HepG2 (cell line): ENCODE data around the gene WASF1. TPM values are rescaled to one million over a fixed set of nuclear protein-coding genes. Genes with fewer than 3 reads are reported as not detected.

Experiments used
- ATAC-seq: fragments of 200-7000 bp; cut with Tn5 transposase; 3 replicates; pipeline ENCODE4 v1.9.1; 2020; ENCODE audit warnings: mild to moderate bottlenecking, moderate library complexity
- Bru-seq: library from RNA; stranded (reverse); fragments of 400-500 nt; gene quantifications from one replicate; lab custom pipeline; 2021; lab: Mats Ljungman, UMichigan
- BruChase-seq, 2 experiments: library from RNA; stranded (reverse); fragments of 400-500 nt; gene quantifications; one replicate each; lab custom pipeline; 2021; lab: Mats Ljungman, UMichigan
- BruUV-seq: library from RNA; stranded (reverse); fragments of 400-500 nt; replicated peaks from 2 replicates; lab custom pipeline; 2021; lab: Mats Ljungman, UMichigan
- CTCF ChIA-PET: fragments of 300-600 bp; formaldehyde crosslinking; extraction: SDS; loops from one replicate; lab custom pipeline; 2021; ENCODE audit warnings: low total read pairs, inconsistent platforms, low intra/inter-chr PET ratio; lab: Yijun Ruan, JAX
- POLR2A ChIA-PET: fragments of 350-600 bp; sonication (Branson Sonifier 250); formaldehyde crosslinking; loops from one replicate; lab custom pipeline; 2020; ENCODE audit warnings: antibody characterized with exemption, inconsistent platforms; lab: Yijun Ruan, JAX
- DNase-seq: peaks from one replicate; pipeline ENCODE4 v3.0.0-alpha.2; 2015; ENCODE audit warnings: low spot score
- FAIRE-seq: peaks from 3 replicates; lab custom pipeline; 2011; peaks lifted over from hg19 to GRCh38; lab: Jason Lieb, UNC
- H2AFZ ChIP-seq: one replicate; pipeline ENCODE4 v1.6.1; 2011; ENCODE audit warnings: low read length, inconsistent platforms
- H3K27ac ChIP-seq: fragments of 300-600 bp; 3 replicates; pipeline ENCODE4 v1.8.0; 2011; ENCODE audit warnings: mixed run types, mild to moderate bottlenecking, mixed read lengths, low read length, inconsistent platforms; ENCODE audit not compliant: insufficient read depth; ENCODE audit errors: extremely low read length
- H3K27me3 ChIP-seq, 2 experiments: fragments of 200-600 bp in 1 of 2; 2 replicates in 1 of 2; 3 replicates in 1 of 2; pipeline versions ENCODE4 v1.6.0 to v1.8.0; 2011; ENCODE audit warnings: low read length in 2 of 2, mild to moderate bottlenecking in 2 of 2, moderate library complexity in 2 of 2, inconsistent platforms in 1 of 2; ENCODE audit not compliant: insufficient read depth in 2 of 2, control insufficient read depth in 1 of 2
- H3K36me3 ChIP-seq, 2 experiments: fragments of 200-600 bp in 1 of 2; replicated peaks in 1 of 2; 2 replicates in 1 of 2; 3 replicates in 1 of 2; pipeline versions ENCODE4 v1.5.1 to v1.8.0; 2011; ENCODE audit warnings: low read length in 2 of 2, inconsistent platforms in 1 of 2; ENCODE audit not compliant: insufficient read depth in 2 of 2, control insufficient read depth in 1 of 2
- H3K4me1 ChIP-seq: 2 replicates; pipeline ENCODE4 v1.5.1; 2012; ENCODE audit warnings: low read length, inconsistent platforms; ENCODE audit not compliant: insufficient read depth
- H3K4me2 ChIP-seq: 2 replicates; pipeline ENCODE4 v1.6.0; 2011; ENCODE audit warnings: low read depth, low read length, inconsistent platforms
- H3K4me3 ChIP-seq, 3 experiments: fragments of 200-600 bp in 1 of 3; sonication (generic), shearing (Covaris generic) in 1 of 3; replicated peaks in 1 of 3; 2 replicates each; pipeline ENCODE4 v1.5.1; 2011 to 2016; ENCODE audit warnings: low read length in 3 of 3, inconsistent platforms in 2 of 3, low read depth in 2 of 3, mild to moderate bottlenecking in 2 of 3, control low read depth in 1 of 3, mixed read lengths in 1 of 3; ENCODE audit not compliant: insufficient read depth in 1 of 3
- H3K79me2 ChIP-seq: one replicate; pipeline ENCODE4 v1.6.1; 2011; ENCODE audit warnings: low read length, inconsistent platforms; ENCODE audit not compliant: insufficient read depth
- H3K9ac ChIP-seq: 2 replicates; pipeline ENCODE4 v1.6.0; 2011; ENCODE audit warnings: mild to moderate bottlenecking, low read depth, low read length, inconsistent platforms; ENCODE audit not compliant: insufficient read depth
- H3K9me3 ChIP-seq: 2 replicates; pipeline ENCODE4 v1.5.1; 2012; ENCODE audit warnings: mild to moderate bottlenecking, low read length
- H4K20me1 ChIP-seq: 2 replicates; pipeline ENCODE4 v1.6.0; 2011; ENCODE audit warnings: inconsistent platforms, mild to moderate bottlenecking, low read length, moderate library complexity; ENCODE audit not compliant: insufficient read depth
- AGO1 ChIP-seq: fragments of 200-400 bp; formaldehyde crosslinking; IDR thresholded peaks from 2 replicates; pipeline ENCODE4 v1.6.1; 2017; ENCODE audit warnings: mild to moderate bottlenecking, low read depth, low read length, moderate library complexity; ENCODE audit not compliant: poor library complexity, severe bottlenecking
- BORCS8-MEF2B ChIP-seq: sonication (generic); formaldehyde crosslinking; IDR thresholded peaks from 2 replicates; pipeline ENCODE4 v1.8.0; 2022; ENCODE audit warnings: mild to moderate bottlenecking, missing genetic modification reagents
- DNMT3B ChIP-seq: conservative IDR thresholded peaks from 2 replicates; pipeline ENCODE4 v1.6.1; 2016; ENCODE audit warnings: missing biosample characterization, control low read depth
- MLLT10 ChIP-seq: sonication (generic); formaldehyde crosslinking; IDR thresholded peaks from 2 replicates; pipeline ENCODE4 v1.4.0; 2020; ENCODE audit warnings: missing genetic modification reagents
- NFIC ChIP-seq: IDR thresholded peaks from 2 replicates; pipeline ENCODE4 v1.6.1; 2012; ENCODE audit warnings: mild to moderate bottlenecking, low read length, inconsistent platforms
- TAF1 ChIP-seq: sonication (generic); formaldehyde crosslinking; IDR thresholded peaks from 2 replicates; pipeline ENCODE4 v1.4.0; 2020; ENCODE audit warnings: missing genetic modification reagents
- ZNF496 ChIP-seq: sonication (generic); formaldehyde crosslinking; IDR thresholded peaks from 2 replicates; pipeline ENCODE4 v1.8.1; 2023; ENCODE audit warnings: mild to moderate bottlenecking, moderate library complexity, missing genetic modification reagents; ENCODE audit not compliant: insufficient replicate concordance
- ZNF770 ChIP-seq: sonication (generic); formaldehyde crosslinking; IDR thresholded peaks from 2 replicates; pipeline ENCODE4 v1.5.0; 2020; ENCODE audit warnings: mild to moderate bottlenecking, missing genetic modification reagents
- ZNF782 ChIP-seq: sonication (generic); formaldehyde crosslinking; IDR thresholded peaks from 2 replicates; pipeline ENCODE4 v1.4.0; 2020; ENCODE audit warnings: missing genetic modification reagents, mild to moderate bottlenecking, borderline replicate concordance
- WGBS: methylation state at CpG from one replicate; pipeline ENCODE4 v1.1.6; 2017; ENCODE audit warnings: low lambda C conversion rate; 5-methylcytosine and 5-hydroxymethylcytosine counted together
- in situ Hi-C: cut with HindIII; loops from 2 replicates; pipeline ENCODE4 v1.10.0; 2017; ENCODE audit warnings: low pct_unique_long_range_greater_than_20kb; ENCODE audit not compliant: extremely low pct_ligation_motif_present
- intact Hi-C: fragments of 100-400 bp; cut with micrococcal nuclease; formaldehyde crosslinking; loops from one replicate; pipeline ENCODE4 v1.10.0; 2022; ENCODE audit not compliant: unreplicated experiment
- long read RNA-seq, 2 experiments: library from RNA in 1 of 2; library from polyadenylated mRNA in 1 of 2; stranded (forward) in 1 of 2; unstranded in 1 of 2; transcript quantifications; one replicate each; pipeline ENCODE4 v2.0.0, GENCODE V29; 2019 to 2022
- polyA minus RNA-seq, 3 experiments: library from RNA; depleted of rRNA, polyadenylated mRNA; stranded (reverse); fragments of >200 nt; gene quantifications; 2 replicates each; pipeline ENCODE4 v1.2.3, GENCODE V29; 2011; ENCODE audit warnings: low replicate concordance in 1 of 3
- polyA plus RNA-seq, 8 experiments: library from polyadenylated mRNA; depleted of rRNA in 3 of 8; stranded (reverse) in 7 of 8; unstranded in 1 of 8; fragments of >200 nt; fragmentation: Illumina TruSeq in 4 of 8; extraction: Trizol in 4 of 8; gene quantifications; 2 replicates each; pipeline versions ENCODE4 v1.2.1 to v1.2.3, GENCODE V29; 2011 to 2016; ENCODE audit warnings: low read depth in 4 of 8, missing spikeins in 1 of 8, mixed read lengths in 1 of 8; ENCODE audit not compliant: insufficient read depth in 1 of 8
- total RNA-seq, 5 experiments: library from RNA; depleted of rRNA; stranded (reverse); fragments of >200 nt; fragmentation: Illumina TruSeq; extraction: Trizol; gene quantifications; 2 replicates each; pipeline ENCODE4 v1.2.3, GENCODE V29; 2016; ENCODE audit warnings: low read depth in 1 of 5
- TF ChIP-seq, protein P1 (sequence below): sonication (generic); formaldehyde crosslinking; IDR thresholded peaks from 2 replicates; pipeline ENCODE4 v1.4.0; 2020; ENCODE audit warnings: missing genetic modification reagents, borderline replicate concordance
- TF ChIP-seq, protein P2 (sequence below): sonication (generic); formaldehyde crosslinking; IDR thresholded peaks from 2 replicates; pipeline ENCODE4 v1.8.0; 2022; ENCODE audit warnings: mild to moderate bottlenecking, missing genetic modification reagents, borderline replicate concordance

Gene WASF1
- total RNA-seq (2016; rRNA removed; fragmentation: Illumina TruSeq; extraction: Trizol) (8.5 and 10.3 TPM in 2 replicates), polyA plus RNA-seq (2011; rRNA removed) (13.2 and 17.3 TPM in 2 replicates), polyA minus RNA-seq (2011; rRNA and poly(A)+ RNA removed; ENCODE audit: low replicate concordance) (10.3 and 19.8 TPM in 2 replicates), Bru-seq, nascent RNA (percentile 76 among the genes with signal in this experiment), BruChase-seq, experiment 1, labeled RNA remaining after a 6-hour chase (percentile 67 among the genes with signal in this experiment), BruChase-seq, experiment 2, labeled RNA remaining after a 2-hour chase (percentile 71 among the genes with signal in this experiment)
- total RNA-seq (2016; cell fraction: cytosol; rRNA removed; fragmentation: Illumina TruSeq; extraction: Trizol; ENCODE audit: low read depth) = 4.4 and 5.6 TPM in 2 replicates
- 9.8 and 10.3 TPM in 2 replicates for total RNA-seq (2016; cell fraction: insoluble cytoplasmic fraction; rRNA removed; fragmentation: Illumina TruSeq; extraction: Trizol)
- 13.2 and 15.5 TPM in 2 replicates for total RNA-seq (2016; cell fraction: membrane; rRNA removed; fragmentation: Illumina TruSeq; extraction: Trizol)
- 10.3 and 13.5 TPM in 2 replicates for total RNA-seq (2016; cell fraction: nucleus; rRNA removed; fragmentation: Illumina TruSeq; extraction: Trizol)
- polyA plus RNA-seq (2011; cell fraction: cytosol; rRNA removed) = 15.8 and 16.2 TPM in 2 replicates
- polyA plus RNA-seq (2011; cell fraction: nucleus; rRNA removed) = 9.5 and 9.9 TPM in 2 replicates
- polyA plus RNA-seq (2012) = 13.4 and 13.8 TPM in 2 replicates
- 7.7 and 10.5 TPM in 2 replicates for polyA plus RNA-seq (2016; cell fraction: cytosol; fragmentation: Illumina TruSeq; extraction: Trizol; ENCODE audit: low read depth)
- 17.6 and 22.7 TPM in 2 replicates for polyA plus RNA-seq (2016; cell fraction: insoluble cytoplasmic fraction; fragmentation: Illumina TruSeq; extraction: Trizol; ENCODE audit: low read depth)
- polyA plus RNA-seq (2016; cell fraction: membrane; fragmentation: Illumina TruSeq; extraction: Trizol; ENCODE audit: low read depth) = 20.6 and 21.7 TPM in 2 replicates
- 20.4 TPM in 2 replicates for polyA plus RNA-seq (2016; cell fraction: nucleus; fragmentation: Illumina TruSeq; extraction: Trizol; ENCODE audit: insufficient read depth, low read depth)
- 4.6 and 5.2 TPM in 2 replicates for polyA minus RNA-seq (2011; cell fraction: cytosol; rRNA and poly(A)+ RNA removed)
- polyA minus RNA-seq (2011; cell fraction: nucleus; rRNA and poly(A)+ RNA removed) = 17.9 and 21.6 TPM in 2 replicates
- long read RNA-seq, experiment 1, partial matches to known transcripts = 3 of 13 reads
- long read RNA-seq, experiment 1, other reads (novel, unspliced or antisense) = 6 of 13 reads
- long read RNA-seq, experiment 2, partial matches to known transcripts = 10 of 16 reads
- long read RNA-seq, experiment 2, other reads (novel, unspliced or antisense) = 4 of 16 reads

DNA sequence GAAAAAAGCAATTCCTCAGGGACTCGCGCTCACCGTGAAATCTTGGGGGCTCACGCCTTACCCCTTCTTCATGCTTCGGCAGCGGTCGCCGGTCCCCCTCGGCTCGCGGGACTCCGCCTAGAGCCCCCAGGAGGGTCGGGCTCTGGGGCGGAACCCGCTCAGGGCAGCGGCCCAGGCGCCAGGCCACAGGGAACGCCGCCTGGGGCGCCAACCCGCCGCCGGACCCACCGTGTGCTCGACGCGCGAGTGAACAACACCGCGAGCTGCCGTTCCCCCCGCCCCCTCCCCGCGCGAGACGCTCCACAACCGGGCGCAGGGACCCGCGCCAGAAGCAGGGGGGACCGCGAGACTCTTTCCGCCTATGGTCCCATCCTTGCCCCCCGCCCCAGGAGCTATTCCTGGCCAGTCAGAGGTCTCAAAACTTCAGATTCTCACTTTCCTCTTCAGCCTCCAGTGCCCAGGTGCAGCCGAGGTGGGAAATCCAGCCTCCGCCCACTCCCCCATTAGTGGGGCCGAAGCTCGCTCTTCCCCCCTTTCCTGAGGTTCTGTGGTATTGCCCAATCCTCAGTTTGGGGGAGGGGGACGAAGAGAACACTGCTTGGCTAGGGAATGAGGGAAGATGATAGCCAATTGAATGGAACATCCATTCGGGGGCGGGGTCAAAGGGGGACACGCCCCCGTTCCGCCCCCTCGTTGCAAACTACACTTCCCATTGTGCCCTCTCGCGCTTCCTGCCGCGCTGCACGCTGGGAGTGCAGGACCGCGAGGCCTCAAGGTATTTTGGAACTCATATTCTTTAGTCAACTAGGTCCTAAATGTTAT, at the start of gene WASF1:
WASF1 (minus strand) TSS at position 265 of the 822 bp plus-strand sequence. CDS start 52,069 bp downstream, outside the sequence.
- under 1% methylated on average over 20 of the region's 62 CpGs for WGBS
- H3K79me2 ChIP-seq = peaks cover 82% of the 10 kb centered on the region
- CTCF ChIA-PET = interaction anchor here (2.2 kb wide), 1 partner anchor 211 kb away, joined by 11 read pairs; no protein-coding TSS in a partner anchor
- H3K27ac ChIP-seq = peak within 1 kb of the TSS; percentile 86
- POLR2A ChIA-PET = interaction anchor here (0.9 to 1.3 kb wide), 3 partner anchors 38 to 206 kb away, joined by 3 to 4 read pairs (median 3); no protein-coding TSS in a partner anchor
- H3K9me3 ChIP-seq = no peaks in the 10 kb centered on the region
- peaks cover 44% of the 10 kb centered on the region for H3K4me1 ChIP-seq
- ATAC-seq = peak; percentile 85
- H3K4me2 ChIP-seq = peak within 1 kb of the TSS; percentile 87
- BruUV-seq = no TSS peak
- peaks cover 0 to 3% of the 10 kb centered on the region in 2 experiments; a peak in 1 of 5 replicates for H3K27me3 ChIP-seq
- DNase-seq = peak; percentile 96
- H2AFZ ChIP-seq = peak within 1 kb of the TSS; percentile 75
- H4K20me1 ChIP-seq = no peaks in the 10 kb centered on the region; the same call in 1 of the 2 replicates
- peak; percentile 81 for FAIRE-seq
- peak within 1 kb of the TSS; percentile 83 to 95 (median 94) for H3K4me3 ChIP-seq
- H3K36me3 ChIP-seq = no peaks in the 10 kb centered on the region; a peak in 1 of 5 replicates
- in situ Hi-C loops = loop anchor here (10.0 kb wide), 1 partner anchor 215 kb away; no protein-coding TSS in a partner anchor
- H3K9ac ChIP-seq = peak within 1 kb of the TSS; percentile 91
- intact Hi-C loops = loop anchor here (5.0 kb wide), 2 partner anchors 148 to 163 kb away; no protein-coding TSS in a partner anchor
- TF ChIP-seq ZNF496 (CRISPR knock-in tag) = no peak
- peak; percentile 58; the same call in 1 of the 2 replicates for TF ChIP-seq ZNF782 (CRISPR knock-in tag)
- TF ChIP-seq ZNF770 (CRISPR knock-in tag) = peak; percentile 60
- TF ChIP-seq NFIC = no peak
- TF ChIP-seq, protein P1, sequence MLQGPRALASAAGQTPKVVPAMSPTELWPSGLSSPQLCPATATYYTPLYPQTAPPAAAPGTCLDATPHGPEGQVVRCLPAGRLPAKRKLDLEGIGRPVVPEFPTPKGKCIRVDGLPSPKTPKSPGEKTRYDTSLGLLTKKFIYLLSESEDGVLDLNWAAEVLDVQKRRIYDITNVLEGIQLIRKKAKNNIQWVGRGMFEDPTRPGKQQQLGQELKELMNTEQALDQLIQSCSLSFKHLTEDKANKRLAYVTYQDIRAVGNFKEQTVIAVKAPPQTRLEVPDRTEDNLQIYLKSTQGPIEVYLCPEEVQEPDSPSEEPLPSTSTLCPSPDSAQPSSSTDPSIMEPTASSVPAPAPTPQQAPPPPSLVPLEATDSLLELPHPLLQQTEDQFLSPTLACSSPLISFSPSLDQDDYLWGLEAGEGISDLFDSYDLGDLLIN = no peak; the same call in 1 of the 2 replicates
- TF ChIP-seq BORCS8-MEF2B (CRISPR knock-in tag) = peak; percentile 87
- no peak for TF ChIP-seq MLLT10 (CRISPR knock-in tag)
- peak; percentile 77 for TF ChIP-seq TAF1 (CRISPR knock-in tag)
- TF ChIP-seq AGO1 = peak; percentile 32
- TF ChIP-seq, protein P2, sequence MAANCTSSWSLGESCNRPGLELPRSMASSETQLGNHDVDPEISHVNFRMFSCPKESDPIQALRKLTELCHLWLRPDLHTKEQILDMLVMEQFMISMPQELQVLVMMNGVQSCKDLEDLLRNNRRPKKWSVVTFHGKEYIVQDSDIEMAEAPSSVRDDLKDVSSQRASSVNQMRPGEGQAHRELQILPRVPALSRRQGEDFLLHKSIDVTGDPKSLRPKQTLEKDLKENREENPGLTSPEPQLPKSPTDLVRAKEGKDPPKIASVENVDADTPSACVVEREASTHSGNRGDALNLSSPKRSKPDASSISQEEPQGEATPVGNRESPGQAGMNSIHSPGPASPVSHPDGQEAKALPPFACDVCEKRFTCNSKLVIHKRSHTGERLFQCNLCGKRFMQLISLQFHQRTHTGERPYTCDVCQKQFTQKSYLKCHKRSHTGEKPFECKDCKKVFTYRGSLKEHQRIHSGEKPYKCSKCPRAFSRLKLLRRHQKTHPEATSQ (CRISPR knock-in tag) = peak; percentile 87; the same call in 1 of the 2 replicates
- no peak for TF ChIP-seq DNMT3B
